SU-DHL-6 (cell line): ENCODE measurements around the gene PLD1.

ENCODE experiments used
- H2AFZ ChIP-seq: fragments of 200-600 bp; sonication (generic); 2 replicates; pipeline ENCODE4 v1.6.1; 2014; ENCODE audit warnings: low read depth, mild to moderate bottlenecking, moderate library complexity, mixed read lengths, antibody characterized with exemption, low read length; ENCODE audit not compliant: severe bottlenecking
- H3F3A ChIP-seq: fragments of 200-600 bp; shearing (Covaris generic); 2 replicates; pipeline ENCODE4 v1.6.0; 2016; ENCODE audit warnings: antibody characterized with exemption, mild to moderate bottlenecking; ENCODE audit not compliant: insufficient read depth
- H3K27ac ChIP-seq: fragments of 200-600 bp; sonication (generic); 2 replicates; pipeline ENCODE4 v1.5.1; 2016; ENCODE audit warnings: low read depth, mild to moderate bottlenecking, low read length, moderate library complexity, mixed read lengths
- H3K27me3 ChIP-seq: fragments of 200-600 bp; sonication (generic), shearing (Covaris generic); 2 replicates; pipeline ENCODE4 v1.6.0; 2014; ENCODE audit warnings: mild to moderate bottlenecking, low read length
- H3K36me3 ChIP-seq: fragments of 200-600 bp; sonication (generic); 2 replicates; pipeline ENCODE4 v1.6.1; 2014; ENCODE audit warnings: mild to moderate bottlenecking, low read length, mixed read lengths
- H3K4me2 ChIP-seq: fragments of 300-600, 200-600 bp; shearing (Covaris generic), sonication (generic); 2 replicates; pipeline ENCODE4 v1.6.0; 2014; ENCODE audit warnings: low read length, low read depth, mild to moderate bottlenecking; ENCODE audit not compliant: poor library complexity, severe bottlenecking
- H3K4me3 ChIP-seq: fragments of 200-600 bp; sonication (generic); 2 replicates; pipeline ENCODE4 v1.5.1; 2014; ENCODE audit warnings: antibody characterized with exemption, low read length, mild to moderate bottlenecking, mixed read lengths; ENCODE audit not compliant: insufficient read depth, poor library complexity, severe bottlenecking
- H3K79me2 ChIP-seq: fragments of 200-600 bp; sonication (generic); 2 replicates; pipeline ENCODE4 v1.6.1; 2014; ENCODE audit warnings: mild to moderate bottlenecking, low read length, moderate library complexity; ENCODE audit not compliant: insufficient read depth
- H3K9ac ChIP-seq: fragments of 200-600 bp; sonication (generic); 2 replicates; pipeline ENCODE4 v1.7.0; 2014; ENCODE audit warnings: mild to moderate bottlenecking, low read length
- H3K9me2 ChIP-seq: fragments of 200-600 bp; sonication (generic); replicated peaks from 2 replicates; pipeline ENCODE4 v1.6.1; 2014; ENCODE audit warnings: low read length; ENCODE audit not compliant: insufficient read depth
- H3K9me3 ChIP-seq: fragments of 200-600 bp; sonication (generic); 2 replicates; pipeline ENCODE4 v1.6.1; 2014; ENCODE audit warnings: low read length, mixed read lengths; ENCODE audit not compliant: insufficient read depth
- H4K20me1 ChIP-seq: fragments of 200-600 bp; sonication (generic); 2 replicates; pipeline ENCODE4 v1.6.1; 2014; ENCODE audit warnings: low read depth, mild to moderate bottlenecking, antibody characterized with exemption, low read length, moderate library complexity, mixed read lengths
- CTCF ChIP-seq: fragments of 200-600 bp; sonication (generic); IDR thresholded peaks from one replicate; pipeline ENCODE4 v1.5.1; 2017; ENCODE audit warnings: antibody characterized with exemption, mild to moderate bottlenecking, low read length, moderate library complexity; ENCODE audit not compliant: insufficient read depth, poor library complexity, severe bottlenecking
- EZH2phosphoT487 ChIP-seq: fragments of 200-600 bp; sonication (generic), shearing (Covaris generic); conservative IDR thresholded peaks from 2 replicates; pipeline ENCODE4 v1.6.1; 2018; ENCODE audit warnings: mild to moderate bottlenecking, antibody characterized with exemption, low read length, moderate library complexity, mixed read lengths

PLD1 gene

GRCh38 chr3:171799501-171799900 is 10.8 kb downstream of the PLD1 start:
- no peaks in the 10 kb centered on the region for H3K9me2 ChIP-seq
- no peaks in the 10 kb centered on the region for H3F3A ChIP-seq
- no peak overlapping the region for H3K27ac ChIP-seq
- no peak overlapping the region for H3K9ac ChIP-seq
- H3K27me3 ChIP-seq: no peaks in the 10 kb centered on the region
- no peaks in the 10 kb centered on the region for H3K9me3 ChIP-seq
- no peak for TF ChIP-seq CTCF
- no peak for TF ChIP-seq EZH2phosphoT487
- no peak overlapping the region for H3K4me2 ChIP-seq
- no peak overlapping the region for H3K4me3 ChIP-seq
- no peaks in the 10 kb centered on the region for H3K36me3 ChIP-seq
- H2AFZ ChIP-seq: no peak overlapping the region
- no peaks in the 10 kb centered on the region for H3K79me2 ChIP-seq
- H4K20me1 ChIP-seq: no peaks in the 10 kb centered on the region

GRCh38 chr3:171797873-171798272 is 12.4 kb downstream of the PLD1 start:
- Histone ChIP-seq H3K27ac (no peak overlapping the region), H2AFZ (no peak overlapping the region), H3K36me3 (no peaks in the 10 kb centered on the region), H3K4me2 (no peak overlapping the region), H3K9ac (no peak overlapping the region), H3F3A (no peaks in the 10 kb centered on the region), H3K9me2 (no peaks in the 10 kb centered on the region), H3K79me2 (no peaks in the 10 kb centered on the region), H4K20me1 (no peaks in the 10 kb centered on the region), H3K9me3 (no peaks in the 10 kb centered on the region), H3K4me3 (no peak overlapping the region), H3K27me3 (no peaks in the 10 kb centered on the region)
- TF ChIP-seq CTCF: no peak

- no peaks in the 10 kb centered on the region for H4K20me1 ChIP-seq
- H3K4me2 ChIP-seq: no peak overlapping the region
- H3F3A ChIP-seq: no peaks in the 10 kb centered on the region
- no peak overlapping the region for H3K4me3 ChIP-seq
- no peaks in the 10 kb centered on the region for H3K9me3 ChIP-seq
- H2AFZ ChIP-seq: no peak overlapping the region
- no peak overlapping the region for H3K9ac ChIP-seq
- H3K27ac ChIP-seq: no peak overlapping the region
- TF ChIP-seq CTCF (no peak), EZH2phosphoT487 (no peak)
- H3K27me3 ChIP-seq: no peaks in the 10 kb centered on the region
- no peaks in the 10 kb centered on the region for H3K36me3 ChIP-seq
- no peaks in the 10 kb centered on the region for H3K9me2 ChIP-seq
- no peaks in the 10 kb centered on the region for H3K79me2 ChIP-seq
Measured at GRCh38 chr3:171797265-171797679, 13.0 kb downstream of the PLD1 start.
